ENCODE measurements around the gene PRH2. TPM values are rescaled to one million over a fixed set of nuclear protein-coding genes. Genes with fewer than 3 reads are reported as not detected.

The PRH2 gene
- polyA plus RNA-seq, 1 experiment = 0.18 TPM

DNA sequence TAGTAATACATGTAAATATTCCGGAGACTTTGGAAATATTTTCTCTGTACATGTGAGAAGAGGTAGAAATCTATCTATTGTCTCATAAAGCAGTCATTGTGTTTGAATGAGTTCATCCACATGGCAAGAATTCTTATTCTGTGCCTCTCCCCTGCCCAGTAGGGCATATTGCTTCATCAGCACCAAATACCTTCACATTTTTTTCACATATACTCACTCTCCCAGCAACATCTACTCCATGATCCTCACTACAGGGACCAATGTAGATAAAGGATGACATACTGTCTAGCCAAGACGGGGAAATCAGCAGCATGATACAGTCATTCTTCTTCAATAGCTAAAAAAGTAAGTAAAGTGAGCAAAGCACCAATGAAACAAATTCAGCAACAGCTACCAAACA lies 11.4 kb downstream of the PRH2 start:
- Histone ChIP-seq H3K4me3 (ENCODE audit: low read depth, low read length) (no peak overlapping the region), H3K27me3 (ENCODE audit: control insufficient read depth, insufficient read depth, low read length) (no peaks in the 10 kb centered on the region), H3K36me3 (ENCODE audit: control insufficient read depth, insufficient read depth, low read length) (no peaks in the 10 kb centered on the region)
- DNase-seq (ENCODE audit: low read depth) = peak; percentile 32
- TF ChIP-seq, protein P1, sequence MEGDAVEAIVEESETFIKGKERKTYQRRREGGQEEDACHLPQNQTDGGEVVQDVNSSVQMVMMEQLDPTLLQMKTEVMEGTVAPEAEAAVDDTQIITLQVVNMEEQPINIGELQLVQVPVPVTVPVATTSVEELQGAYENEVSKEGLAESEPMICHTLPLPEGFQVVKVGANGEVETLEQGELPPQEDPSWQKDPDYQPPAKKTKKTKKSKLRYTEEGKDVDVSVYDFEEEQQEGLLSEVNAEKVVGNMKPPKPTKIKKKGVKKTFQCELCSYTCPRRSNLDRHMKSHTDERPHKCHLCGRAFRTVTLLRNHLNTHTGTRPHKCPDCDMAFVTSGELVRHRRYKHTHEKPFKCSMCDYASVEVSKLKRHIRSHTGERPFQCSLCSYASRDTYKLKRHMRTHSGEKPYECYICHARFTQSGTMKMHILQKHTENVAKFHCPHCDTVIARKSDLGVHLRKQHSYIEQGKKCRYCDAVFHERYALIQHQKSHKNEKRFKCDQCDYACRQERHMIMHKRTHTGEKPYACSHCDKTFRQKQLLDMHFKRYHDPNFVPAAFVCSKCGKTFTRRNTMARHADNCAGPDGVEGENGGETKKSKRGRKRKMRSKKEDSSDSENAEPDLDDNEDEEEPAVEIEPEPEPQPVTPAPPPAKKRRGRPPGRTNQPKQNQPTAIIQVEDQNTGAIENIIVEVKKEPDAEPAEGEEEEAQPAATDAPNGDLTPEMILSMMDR (IDR thresholded peaks at IDR 0.05; ENCODE audit: insufficient read depth, low read depth, low read length) = no peak
- ChIA-PET CTCF (no interaction called here), POLR2A (no interaction called here)

DNA sequence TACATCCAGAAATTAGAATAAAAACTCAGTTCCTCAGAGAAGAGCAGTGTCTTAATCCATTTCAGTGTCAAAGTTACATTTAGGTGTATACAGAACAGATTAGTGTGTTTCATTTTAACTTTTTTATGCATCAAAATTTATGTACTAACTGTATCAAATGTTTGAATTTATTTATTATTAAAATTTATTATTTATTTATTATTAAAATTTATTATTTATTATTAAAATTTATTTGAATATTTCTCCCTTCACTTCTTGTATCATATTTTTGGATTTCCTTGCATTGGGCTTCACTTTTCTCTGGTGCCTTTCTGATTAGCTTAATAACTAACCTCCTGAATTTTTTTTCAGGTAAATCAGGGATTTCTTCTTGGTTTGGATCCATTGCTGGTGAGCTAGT lies 12.3 kb downstream of the PRH2 start:
- TF ChIP-seq, protein P1 (IDR thresholded peaks at IDR 0.05; ENCODE audit: insufficient read depth, low read depth, low read length) = no peak
- Histone ChIP-seq H3K4me3 (ENCODE audit: low read depth, low read length) (no peak overlapping the region), H3K27me3 (ENCODE audit: control insufficient read depth, insufficient read depth, low read length) (no peaks in the 10 kb centered on the region), H3K36me3 (ENCODE audit: control insufficient read depth, insufficient read depth, low read length) (no peaks in the 10 kb centered on the region)
- no peak for DNase-seq (ENCODE audit: low read depth)
- ChIA-PET CTCF (no interaction called here), POLR2A (no interaction called here)

DNA sequence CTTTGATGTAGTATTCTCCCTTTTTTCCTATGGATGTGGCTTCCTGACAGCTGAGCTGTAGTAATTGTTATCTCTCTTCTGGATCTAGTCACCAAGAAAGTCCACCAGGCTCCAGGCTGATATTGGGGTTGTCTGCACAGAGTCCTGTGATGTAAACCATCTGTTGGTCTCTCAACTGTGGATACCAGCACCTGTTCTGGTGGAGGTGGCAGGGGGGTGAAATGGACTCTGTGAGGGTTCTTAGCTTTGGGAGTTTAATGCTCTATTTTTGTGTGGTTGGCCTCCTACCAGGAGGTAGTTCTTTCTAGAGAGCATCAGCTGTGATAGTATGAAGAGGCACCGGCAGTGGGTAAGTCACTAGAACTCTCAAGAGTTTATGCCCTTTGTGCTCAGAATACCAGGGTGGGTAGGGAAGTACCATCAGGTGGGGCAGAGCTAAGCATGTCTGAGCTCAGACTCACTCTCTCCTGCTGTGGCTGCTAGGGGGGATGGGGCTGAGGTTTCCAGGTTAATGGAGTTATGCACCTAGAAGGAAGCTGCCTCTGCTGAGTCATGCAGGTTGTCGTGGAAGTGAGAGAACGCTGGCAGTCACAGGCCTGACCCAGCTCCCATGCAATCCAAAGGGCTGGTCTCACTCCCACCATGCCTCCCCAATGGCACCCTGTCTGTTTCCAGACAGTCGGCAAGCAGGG lies 13.0 kb downstream of the PRH2 start:
- no peak overlapping the region for H3K4me3 ChIP-seq (ENCODE audit: low read depth, low read length)
- H3K36me3 ChIP-seq (ENCODE audit: control insufficient read depth, insufficient read depth, low read length) = no peaks in the 10 kb centered on the region
- DNase-seq (ENCODE audit: low read depth) = no peak
- CTCF ChIA-PET = interaction anchor here (1.3 kb wide), 1 partner anchor 11 kb away, joined by 4 read pairs; no protein-coding TSS in a partner anchor
- TF ChIP-seq, protein P1 (IDR thresholded peaks at IDR 0.05; ENCODE audit: insufficient read depth, low read depth, low read length) = no peak
- POLR2A ChIA-PET = no interaction called here
- no peaks in the 10 kb centered on the region for H3K27me3 ChIP-seq (ENCODE audit: control insufficient read depth, insufficient read depth, low read length)

DNA sequence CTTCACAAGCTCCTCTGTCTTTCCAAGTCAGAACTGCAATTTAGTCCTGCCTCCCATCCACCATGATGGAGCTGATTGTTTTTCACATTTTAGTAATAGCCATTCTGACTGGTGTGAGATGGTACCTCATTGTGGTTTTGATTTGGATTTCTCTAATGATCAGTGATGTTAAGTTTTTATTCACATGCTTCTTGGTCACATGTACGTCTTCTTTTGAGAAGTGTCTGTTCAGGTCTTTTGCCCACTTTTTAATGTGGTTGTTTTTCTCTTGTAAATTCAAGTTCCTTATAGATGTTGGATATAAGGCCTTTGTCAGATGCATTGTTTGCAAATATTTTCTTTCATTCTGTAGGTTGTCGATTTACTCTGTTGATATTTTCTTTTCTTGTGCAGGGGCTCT lies 14.1 kb downstream of the PRH2 start:
- no peak overlapping the region for H3K4me3 ChIP-seq (ENCODE audit: low read depth, low read length)
- no peaks in the 10 kb centered on the region for H3K36me3 ChIP-seq (ENCODE audit: control insufficient read depth, insufficient read depth, low read length)
- no peaks in the 10 kb centered on the region for H3K27me3 ChIP-seq (ENCODE audit: control insufficient read depth, insufficient read depth, low read length)
- CTCF ChIA-PET = interaction anchor here (1.3 kb wide), 1 partner anchor 10 kb away, joined by 4 read pairs; no protein-coding TSS in a partner anchor
- no peak for DNase-seq (ENCODE audit: low read depth)
- POLR2A ChIA-PET = no interaction called here
- TF ChIP-seq, protein P1 (IDR thresholded peaks at IDR 0.05; ENCODE audit: insufficient read depth, low read depth, low read length) = no peak

DNA sequence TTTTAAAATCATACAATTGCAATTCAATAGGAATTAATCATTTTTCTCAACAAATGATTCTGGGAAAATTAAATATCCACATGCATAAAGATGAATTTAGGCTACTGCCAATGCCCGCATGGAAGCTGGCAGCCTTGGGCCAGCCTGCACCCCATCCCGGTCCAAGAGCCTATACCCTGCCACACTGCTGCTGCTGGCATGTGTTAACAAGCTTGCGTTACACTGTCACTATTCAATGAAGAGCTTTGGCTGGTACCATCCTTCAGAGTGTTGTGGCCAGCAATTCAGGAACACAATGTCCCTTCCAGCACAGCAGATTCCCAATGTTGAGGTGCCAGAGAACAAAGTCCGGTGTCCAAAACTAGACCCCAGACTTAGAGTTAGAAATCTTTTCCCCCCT lies 23.6 kb downstream of the PRH2 start:
- CTCF ChIA-PET = interaction anchor here (1.1 kb wide), 1 partner anchor 10 kb away, joined by 4 read pairs; no protein-coding TSS in a partner anchor
- POLR2A ChIA-PET = no interaction called here
- Histone ChIP-seq H3K27me3 (ENCODE audit: control insufficient read depth, insufficient read depth, low read length) (no peaks in the 10 kb centered on the region), H3K36me3 (ENCODE audit: control insufficient read depth, insufficient read depth, low read length) (no peaks in the 10 kb centered on the region), H3K4me3 (ENCODE audit: low read depth, low read length) (no peak overlapping the region)
- DNase-seq (ENCODE audit: low read depth) = no peak
- TF ChIP-seq, protein P1 (IDR thresholded peaks at IDR 0.05; ENCODE audit: insufficient read depth, low read depth, low read length) = no peak
